Measurements from ENCODE around the gene ZNF324. TPM values are rescaled to one million over a fixed set of nuclear protein-coding genes. Genes with fewer than 3 reads are reported as not detected.

The ZNF324 gene
- total RNA-seq, 1 experiment from 2014 or later, result 11.3 TPM

DNA sequence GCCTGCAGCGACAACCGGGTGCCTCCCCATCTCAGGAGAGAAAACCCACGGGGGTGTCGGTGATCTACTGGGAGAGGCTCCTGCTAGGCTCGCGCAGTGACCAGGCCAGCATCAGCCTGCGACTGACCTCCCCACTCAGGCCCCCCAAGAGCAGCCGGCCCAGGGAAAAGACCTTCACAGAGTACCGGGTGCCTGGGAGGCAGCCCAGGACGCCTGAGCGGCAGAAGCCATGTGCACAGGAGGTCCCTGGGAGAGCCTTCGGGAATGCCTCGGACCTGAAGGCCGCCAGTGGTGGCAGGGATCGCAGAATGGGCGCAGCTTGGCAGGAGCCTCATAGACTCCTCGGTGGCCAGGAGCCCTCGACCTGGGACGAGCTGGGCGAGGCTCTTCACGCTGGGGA is 11.6 kb upstream of the ZNF324 start:
- ChIA-PET RAD21 (ENCODE audit: low non-redundant PET in 1 of 2, low total read pairs in 2 of 2, uncharacterized antibody in 2 of 2, unreplicated experiment in 2 of 2) (no interaction called here), CTCF (no interaction called here)
- BruUV-seq (replicated peaks), result no TSS peak

More for the DNA sequence above, 11.6 kb upstream of the ZNF324 start:
- Histone ChIP-seq H3K36me3 (ENCODE audit: control insufficient read depth in 1 of 2, insufficient read depth in 2 of 2, low read length in 2 of 2) (peaks cover 0 to 4% of the 10 kb centered on the region in 2 experiments; a peak in 2 of 4 replicates), H3K9me3 (ENCODE audit: control insufficient read depth in 1 of 2, insufficient read depth in 1 of 2, low read depth in 1 of 2, low read length in 2 of 2) (no peaks in the 10 kb centered on the region), H2AFZ (ENCODE audit: low read depth, low read length, poor library complexity, severe bottlenecking) (no peak overlapping the region), H4K20me1 (ENCODE audit: insufficient read depth) (no peaks in the 10 kb centered on the region), H3K27ac (ENCODE audit: low read depth, low read length) (no peak overlapping the region), H3K4me3 (replicated peaks in 1 of 2; ENCODE audit: low read depth in 1 of 2, low read length in 2 of 2) (no peak overlapping the region), H3K27me3 (ENCODE audit: insufficient read depth, low read length) (no peaks in the 10 kb centered on the region), H3K4me1 (ENCODE audit: control insufficient read depth in 1 of 2, insufficient read depth in 2 of 2, low read length in 2 of 2) (peaks cover 6 to 19% of the 10 kb centered on the region in 2 experiments; a peak in 3 of 4 replicates), H3K79me2 (ENCODE audit: insufficient read depth, low read length) (no peaks in the 10 kb centered on the region), H3K4me2 (ENCODE audit: low read length) (no peak overlapping the region), H3K9ac (ENCODE audit: low read length) (no peak overlapping the region), H3K9me2 (ENCODE audit: insufficient read depth) (no peaks in the 10 kb centered on the region)
- DNase-seq (ENCODE audit: low read depth, low spot score) (no peak), ATAC-seq (no peak)
- TF ChIP-seq ZNF274 (IDR thresholded peaks at IDR 0.05; ENCODE audit: low read depth, low read length), result no peak
- no peak for TF ChIP-seq TCF7L2 (IDR thresholded peaks at IDR 0.05; ENCODE audit: borderline replicate concordance, extremely low read depth, insufficient read depth, insufficient read length)
- TF ChIP-seq SP1 (IDR thresholded peaks at IDR 0.05; ENCODE audit: low read depth), result no peak
- no peak for TF ChIP-seq EZH2 (IDR thresholded peaks at IDR 0.05)
- no peak for TF ChIP-seq FOSL1 (IDR thresholded peaks at IDR 0.05; ENCODE audit: low read depth)
- no peak for TF ChIP-seq CEBPB (IDR thresholded peaks at IDR 0.05; ENCODE audit: low read depth)
- TF ChIP-seq, protein P1, sequence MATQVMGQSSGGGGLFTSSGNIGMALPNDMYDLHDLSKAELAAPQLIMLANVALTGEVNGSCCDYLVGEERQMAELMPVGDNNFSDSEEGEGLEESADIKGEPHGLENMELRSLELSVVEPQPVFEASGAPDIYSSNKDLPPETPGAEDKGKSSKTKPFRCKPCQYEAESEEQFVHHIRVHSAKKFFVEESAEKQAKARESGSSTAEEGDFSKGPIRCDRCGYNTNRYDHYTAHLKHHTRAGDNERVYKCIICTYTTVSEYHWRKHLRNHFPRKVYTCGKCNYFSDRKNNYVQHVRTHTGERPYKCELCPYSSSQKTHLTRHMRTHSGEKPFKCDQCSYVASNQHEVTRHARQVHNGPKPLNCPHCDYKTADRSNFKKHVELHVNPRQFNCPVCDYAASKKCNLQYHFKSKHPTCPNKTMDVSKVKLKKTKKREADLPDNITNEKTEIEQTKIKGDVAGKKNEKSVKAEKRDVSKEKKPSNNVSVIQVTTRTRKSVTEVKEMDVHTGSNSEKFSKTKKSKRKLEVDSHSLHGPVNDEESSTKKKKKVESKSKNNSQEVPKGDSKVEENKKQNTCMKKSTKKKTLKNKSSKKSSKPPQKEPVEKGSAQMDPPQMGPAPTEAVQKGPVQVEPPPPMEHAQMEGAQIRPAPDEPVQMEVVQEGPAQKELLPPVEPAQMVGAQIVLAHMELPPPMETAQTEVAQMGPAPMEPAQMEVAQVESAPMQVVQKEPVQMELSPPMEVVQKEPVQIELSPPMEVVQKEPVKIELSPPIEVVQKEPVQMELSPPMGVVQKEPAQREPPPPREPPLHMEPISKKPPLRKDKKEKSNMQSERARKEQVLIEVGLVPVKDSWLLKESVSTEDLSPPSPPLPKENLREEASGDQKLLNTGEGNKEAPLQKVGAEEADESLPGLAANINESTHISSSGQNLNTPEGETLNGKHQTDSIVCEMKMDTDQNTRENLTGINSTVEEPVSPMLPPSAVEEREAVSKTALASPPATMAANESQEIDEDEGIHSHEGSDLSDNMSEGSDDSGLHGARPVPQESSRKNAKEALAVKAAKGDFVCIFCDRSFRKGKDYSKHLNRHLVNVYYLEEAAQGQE (IDR thresholded peaks at IDR 0.05; ENCODE audit: low read depth), result no peak
- no peak for TF ChIP-seq YY1 (IDR thresholded peaks at IDR 0.05; ENCODE audit: extremely low read depth, insufficient replicate concordance, low read depth, low read length)
- TF ChIP-seq MAX (IDR thresholded peaks at IDR 0.05), result no peak
- TF ChIP-seq, protein P2, sequence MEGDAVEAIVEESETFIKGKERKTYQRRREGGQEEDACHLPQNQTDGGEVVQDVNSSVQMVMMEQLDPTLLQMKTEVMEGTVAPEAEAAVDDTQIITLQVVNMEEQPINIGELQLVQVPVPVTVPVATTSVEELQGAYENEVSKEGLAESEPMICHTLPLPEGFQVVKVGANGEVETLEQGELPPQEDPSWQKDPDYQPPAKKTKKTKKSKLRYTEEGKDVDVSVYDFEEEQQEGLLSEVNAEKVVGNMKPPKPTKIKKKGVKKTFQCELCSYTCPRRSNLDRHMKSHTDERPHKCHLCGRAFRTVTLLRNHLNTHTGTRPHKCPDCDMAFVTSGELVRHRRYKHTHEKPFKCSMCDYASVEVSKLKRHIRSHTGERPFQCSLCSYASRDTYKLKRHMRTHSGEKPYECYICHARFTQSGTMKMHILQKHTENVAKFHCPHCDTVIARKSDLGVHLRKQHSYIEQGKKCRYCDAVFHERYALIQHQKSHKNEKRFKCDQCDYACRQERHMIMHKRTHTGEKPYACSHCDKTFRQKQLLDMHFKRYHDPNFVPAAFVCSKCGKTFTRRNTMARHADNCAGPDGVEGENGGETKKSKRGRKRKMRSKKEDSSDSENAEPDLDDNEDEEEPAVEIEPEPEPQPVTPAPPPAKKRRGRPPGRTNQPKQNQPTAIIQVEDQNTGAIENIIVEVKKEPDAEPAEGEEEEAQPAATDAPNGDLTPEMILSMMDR (IDR thresholded peaks at IDR 0.05 in 2 of 3, conservative IDR thresholded peaks at IDR 0.05 in 1 of 3; ENCODE audit: borderline replicate concordance in 1 of 3, insufficient read depth in 1 of 3, low read depth in 2 of 3, low read length in 2 of 3), result no peak
- no peak for TF ChIP-seq SRF (IDR thresholded peaks at IDR 0.05; ENCODE audit: low read depth)
- TF ChIP-seq CBX3 (IDR thresholded peaks at IDR 0.05; ENCODE audit: low read depth), result no peak
- no peak for TF ChIP-seq POLR2A (IDR thresholded peaks at IDR 0.05; ENCODE audit: borderline replicate concordance, extremely low read depth, insufficient read depth, insufficient read length)
- no peak for TF ChIP-seq ZFX (IDR thresholded peaks at IDR 0.05)
- no peak for TF ChIP-seq SIN3A (IDR thresholded peaks at IDR 0.05; ENCODE audit: low read depth)
- no peak for TF ChIP-seq RAD21 (IDR thresholded peaks at IDR 0.05; ENCODE audit: low read depth)
- no peak for TF ChIP-seq POLR2AphosphoS5 (IDR thresholded peaks at IDR 0.05; ENCODE audit: low read depth, low read length)
- TF ChIP-seq EGR1 (IDR thresholded peaks at IDR 0.05; ENCODE audit: low read depth), result no peak
- TF ChIP-seq ELF1 (IDR thresholded peaks at IDR 0.05; ENCODE audit: borderline replicate concordance, low read depth), result no peak
- no peak for TF ChIP-seq ZBTB33 (IDR thresholded peaks at IDR 0.05; ENCODE audit: extremely low read depth, insufficient replicate concordance, low read length)
- POLR2A ChIA-PET, result no interaction called here
- intact Hi-C loops (cut with micrococcal nuclease), result no loop called here

Data from HCT116 (cell line).